Airway epithelial cell (primary cell): ENCODE measurements around the gene SUN5. TPM values are rescaled to one million over a fixed set of nuclear protein-coding genes. Genes with fewer than 3 reads are reported as not detected.

Source experiments
- total RNA-seq: library from RNA; depleted of rRNA; stranded (reverse); fragments of >200 nt; gene quantifications from 2 replicates; pipeline ENCODE4 v1.2.3, GENCODE V29; 2015

Gene SUN5, protein sequence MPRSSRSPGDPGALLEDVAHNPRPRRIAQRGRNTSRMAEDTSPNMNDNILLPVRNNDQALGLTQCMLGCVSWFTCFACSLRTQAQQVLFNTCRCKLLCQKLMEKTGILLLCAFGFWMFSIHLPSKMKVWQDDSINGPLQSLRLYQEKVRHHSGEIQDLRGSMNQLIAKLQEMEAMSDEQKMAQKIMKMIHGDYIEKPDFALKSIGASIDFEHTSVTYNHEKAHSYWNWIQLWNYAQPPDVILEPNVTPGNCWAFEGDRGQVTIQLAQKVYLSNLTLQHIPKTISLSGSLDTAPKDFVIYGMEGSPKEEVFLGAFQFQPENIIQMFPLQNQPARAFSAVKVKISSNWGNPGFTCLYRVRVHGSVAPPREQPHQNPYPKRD
- not detected in 2 replicates for total RNA-seq

DNA sequence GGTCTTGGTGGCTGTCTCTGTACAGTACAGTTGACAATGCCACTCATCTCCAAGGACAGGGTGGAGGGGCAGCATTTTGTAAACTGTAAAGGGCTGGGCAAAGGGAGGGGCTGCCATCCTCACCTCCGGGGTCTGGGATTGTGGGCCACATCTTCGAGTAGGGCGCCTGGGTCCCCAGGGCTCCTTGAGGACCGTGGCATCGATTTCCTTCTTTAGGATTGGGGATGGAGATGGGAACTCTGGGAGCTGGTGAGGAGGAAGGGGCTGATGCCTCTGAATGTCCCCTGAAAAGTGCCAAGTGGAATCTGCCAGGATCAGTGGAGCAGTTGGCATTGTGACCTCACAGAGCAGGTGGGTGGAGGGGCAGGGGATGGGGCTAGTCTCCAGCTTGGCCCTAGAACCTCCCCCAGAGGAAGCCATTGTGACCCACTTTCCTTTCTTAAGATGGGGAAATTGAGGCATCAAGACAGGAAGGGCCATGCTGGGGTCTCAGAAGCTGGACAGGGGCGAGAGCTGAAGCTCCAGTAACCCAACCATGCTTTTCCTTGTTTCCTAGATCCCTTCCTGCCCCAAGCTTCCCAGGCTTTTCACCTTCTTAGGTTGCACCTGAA is at the start of gene SUN5:
Gene SUN5, minus strand, starts transcription at position 293 of the 611 bp plus-strand sequence. Its CDS starts 93 bp downstream, at position 200.

GRCh38 chr20:33053291-33054106 is 49.3 kb upstream of the SUN5 start, which contains the start of gene BPIFB3:
Gene BPIFB3, plus strand, starts transcription at chr20:33053903. Its CDS starts 1,533 bp downstream, at chr20:33055436.

DNA sequence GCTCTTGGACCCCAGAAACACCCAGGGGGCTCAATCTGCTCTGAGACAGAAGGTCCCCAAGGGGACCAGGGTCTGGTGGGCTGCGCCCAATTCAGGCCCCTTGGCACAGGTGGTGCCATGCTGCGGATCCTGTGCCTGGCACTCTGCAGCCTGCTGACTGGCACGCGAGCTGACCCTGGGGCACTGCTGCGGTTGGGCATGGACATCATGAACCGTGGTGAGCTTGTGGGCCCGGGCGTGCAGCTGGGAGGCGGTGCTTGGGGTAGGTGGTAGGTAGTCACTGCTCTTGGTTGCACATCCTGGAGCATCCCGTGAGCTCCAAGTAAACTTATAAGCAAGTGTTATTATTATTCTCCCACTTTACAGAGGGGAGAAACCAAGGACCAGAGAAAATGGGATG is 27.3 kb upstream of the SUN5 start, which contains the start of gene BPIFB6:
Gene BPIFB6, plus strand, starts transcription at position 118 of the 400 bp plus-strand sequence. Its CDS starts 0 bp downstream, at position 118.

GRCh38 chr20:33007376-33008335 is 3.4 kb upstream of the SUN5 start, which contains the start of gene BPIFB2:
Gene BPIFB2, plus strand, starts transcription at chr20:33007704. Its CDS starts 871 bp downstream, at chr20:33008575.

Other genes starting within 250 kb of the SUN5 start
- gene DNMT3B, start 242.0 kb downstream of the SUN5 start, total RNA-seq, result 0.88 and 2.5 TPM in 2 replicates
- gene MAPRE1, start 184.5 kb downstream of the SUN5 start, total RNA-seq, result 77.8 and 80.2 TPM in 2 replicates
- not detected in 2 replicates for gene EFCAB8, start 145.5 kb downstream of the SUN5 start, total RNA-seq
- gene BPIFB2, start 3.3 kb upstream of the SUN5 start, total RNA-seq, result not detected in 2 replicates
- gene BPIFB6, start 27.2 kb upstream of the SUN5 start, total RNA-seq, result not detected in 2 replicates
- gene BPIFB3, start 49.5 kb upstream of the SUN5 start, total RNA-seq, result not detected in 2 replicates
- gene BPIFB4, start 75.2 kb upstream of the SUN5 start, total RNA-seq, result not detected in 2 replicates
- not detected in 2 replicates for gene BPIFA2, start 163.7 kb upstream of the SUN5 start, total RNA-seq
- gene BPIFA3, start 212.9 kb upstream of the SUN5 start, total RNA-seq, result not detected in 2 replicates
- 0.35 and 0.42 TPM in 2 replicates for gene BPIFA1, start 231.6 kb upstream of the SUN5 start, total RNA-seq